ENCODE results near the gene SCLT1. TPM values are rescaled to one million over a fixed set of nuclear protein-coding genes. Genes with fewer than 3 reads are reported as not detected.

The SCLT1 gene
- total RNA-seq, 3 donors from 2014 or later, result 11.5 to 23.6 (median 18.7) TPM

DNA sequence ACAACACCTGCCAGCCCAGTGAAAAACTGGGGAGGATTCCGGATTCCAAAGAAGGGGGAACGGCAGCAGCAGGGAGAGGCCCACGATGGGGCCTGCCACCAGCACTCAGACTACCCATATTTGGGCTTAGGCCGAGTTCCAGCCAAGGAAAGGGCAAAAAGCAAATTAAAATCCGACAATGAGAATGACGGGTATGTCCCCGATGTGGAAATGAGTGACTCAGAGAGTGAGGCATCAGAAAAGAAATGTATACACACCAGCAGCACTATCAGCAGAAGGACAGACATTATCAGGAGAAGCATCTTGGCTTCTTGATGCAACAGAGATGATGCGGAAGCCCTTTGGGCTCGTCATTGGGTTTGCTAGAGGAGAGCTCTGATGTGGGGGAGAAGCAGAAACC, 221.4 kb downstream of the SCLT1 start:
- TF ChIP-seq, protein P1, sequence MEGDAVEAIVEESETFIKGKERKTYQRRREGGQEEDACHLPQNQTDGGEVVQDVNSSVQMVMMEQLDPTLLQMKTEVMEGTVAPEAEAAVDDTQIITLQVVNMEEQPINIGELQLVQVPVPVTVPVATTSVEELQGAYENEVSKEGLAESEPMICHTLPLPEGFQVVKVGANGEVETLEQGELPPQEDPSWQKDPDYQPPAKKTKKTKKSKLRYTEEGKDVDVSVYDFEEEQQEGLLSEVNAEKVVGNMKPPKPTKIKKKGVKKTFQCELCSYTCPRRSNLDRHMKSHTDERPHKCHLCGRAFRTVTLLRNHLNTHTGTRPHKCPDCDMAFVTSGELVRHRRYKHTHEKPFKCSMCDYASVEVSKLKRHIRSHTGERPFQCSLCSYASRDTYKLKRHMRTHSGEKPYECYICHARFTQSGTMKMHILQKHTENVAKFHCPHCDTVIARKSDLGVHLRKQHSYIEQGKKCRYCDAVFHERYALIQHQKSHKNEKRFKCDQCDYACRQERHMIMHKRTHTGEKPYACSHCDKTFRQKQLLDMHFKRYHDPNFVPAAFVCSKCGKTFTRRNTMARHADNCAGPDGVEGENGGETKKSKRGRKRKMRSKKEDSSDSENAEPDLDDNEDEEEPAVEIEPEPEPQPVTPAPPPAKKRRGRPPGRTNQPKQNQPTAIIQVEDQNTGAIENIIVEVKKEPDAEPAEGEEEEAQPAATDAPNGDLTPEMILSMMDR (IDR thresholded peaks at IDR 0.05), result no peak
- no peak for TF ChIP-seq POLR2A (IDR thresholded peaks at IDR 0.05)
- no peak for TF ChIP-seq POLR2AphosphoS5 (IDR thresholded peaks at IDR 0.05)
- no peaks in the 10 kb centered on the region for H3K36me3 ChIP-seq
- H3K27ac ChIP-seq, result no peak overlapping the region
- no peaks in the 10 kb centered on the region for H3K9me3 ChIP-seq
- H3K4me1 ChIP-seq, result no peaks in the 10 kb centered on the region
- H3K4me3 ChIP-seq, result no peak overlapping the region
- intact Hi-C loops (cut with DNase I; ENCODE audit: low total_unique reads), result no loop called here
- DNase-seq (ENCODE audit: low spot score in 2 of 2), result no peak
- H3K27me3 ChIP-seq, result no peaks in the 10 kb centered on the region

DNA sequence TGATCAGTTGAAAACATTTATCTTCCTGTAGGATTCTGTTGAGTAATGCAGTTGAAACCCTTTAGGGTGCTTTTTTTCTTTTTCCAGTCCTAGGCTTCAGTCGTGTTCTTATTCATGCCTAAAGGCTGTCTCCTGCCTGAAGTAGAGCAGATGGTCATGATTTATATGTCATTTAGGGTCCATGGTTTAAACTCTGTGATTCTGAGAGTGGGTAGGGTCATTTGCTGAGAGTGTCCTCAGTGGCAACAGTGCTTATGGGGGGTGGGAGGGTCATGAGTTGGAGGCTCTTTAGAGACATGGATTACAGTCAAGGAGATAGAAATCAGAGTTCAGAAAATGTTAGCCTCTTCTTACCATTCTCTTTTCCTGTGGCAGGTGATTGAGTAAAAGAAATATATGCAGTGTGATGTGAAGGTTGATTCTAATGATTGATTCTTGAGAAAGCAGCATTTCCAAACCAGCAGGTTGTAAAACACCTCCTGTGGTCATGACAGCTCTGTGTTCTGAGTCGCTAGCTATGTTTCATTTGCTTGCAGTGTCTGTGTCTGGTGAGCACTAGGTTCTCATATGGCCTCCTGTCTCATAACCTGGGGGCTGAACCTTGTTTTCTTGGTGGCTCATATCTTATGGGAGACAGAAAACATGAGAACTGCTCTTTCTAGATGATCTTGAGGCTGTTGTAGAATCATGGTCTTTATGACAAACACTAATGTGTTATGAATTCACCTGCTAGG, 223.4 kb downstream of the SCLT1 start:
- Histone ChIP-seq H3K4me1 (no peaks in the 10 kb centered on the region), H3K27me3 (no peaks in the 10 kb centered on the region), H3K9me3 (no peaks in the 10 kb centered on the region), H3K36me3 (no peaks in the 10 kb centered on the region), H3K4me3 (no peak overlapping the region), H3K27ac (no peak overlapping the region)
- no peak for TF ChIP-seq POLR2A (IDR thresholded peaks at IDR 0.05)
- intact Hi-C loops (cut with DNase I; ENCODE audit: low total_unique reads), result no loop called here
- no peak for DNase-seq (ENCODE audit: low spot score in 2 of 2)

DNA sequence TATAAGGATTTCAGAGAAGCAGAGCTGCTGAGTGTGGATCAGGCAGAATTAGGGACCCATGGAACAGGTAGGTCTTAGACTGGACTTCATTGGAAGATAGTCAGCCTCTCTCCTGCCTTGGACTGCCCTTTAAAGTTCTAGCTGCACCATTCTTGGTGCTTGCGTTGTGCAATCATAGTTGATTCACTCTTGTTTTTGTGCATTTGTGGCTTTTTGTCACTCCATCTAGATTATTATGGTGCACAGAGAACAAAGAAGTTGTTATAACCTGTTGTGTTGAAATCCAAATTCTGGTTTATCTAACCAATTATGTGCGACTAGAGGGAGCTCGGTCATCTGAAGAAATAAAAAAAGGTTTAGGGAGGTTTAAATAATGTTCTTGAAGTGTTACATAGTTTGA, 224.6 kb downstream of the SCLT1 start:
- Histone ChIP-seq H3K36me3 (no peaks in the 10 kb centered on the region), H3K4me3 (no peak overlapping the region), H3K27me3 (no peaks in the 10 kb centered on the region), H3K9me3 (no peaks in the 10 kb centered on the region), H3K4me1 (no peaks in the 10 kb centered on the region), H3K27ac (no peak overlapping the region)
- no peak for DNase-seq (ENCODE audit: low spot score in 2 of 2)
- TF ChIP-seq POLR2AphosphoS5 (IDR thresholded peaks at IDR 0.05) (no peak), POLR2A (IDR thresholded peaks at IDR 0.05) (no peak)
- TF ChIP-seq, protein P1 (IDR thresholded peaks at IDR 0.05), result no peak
- intact Hi-C loops (cut with DNase I; ENCODE audit: low total_unique reads), result no loop called here

DNA sequence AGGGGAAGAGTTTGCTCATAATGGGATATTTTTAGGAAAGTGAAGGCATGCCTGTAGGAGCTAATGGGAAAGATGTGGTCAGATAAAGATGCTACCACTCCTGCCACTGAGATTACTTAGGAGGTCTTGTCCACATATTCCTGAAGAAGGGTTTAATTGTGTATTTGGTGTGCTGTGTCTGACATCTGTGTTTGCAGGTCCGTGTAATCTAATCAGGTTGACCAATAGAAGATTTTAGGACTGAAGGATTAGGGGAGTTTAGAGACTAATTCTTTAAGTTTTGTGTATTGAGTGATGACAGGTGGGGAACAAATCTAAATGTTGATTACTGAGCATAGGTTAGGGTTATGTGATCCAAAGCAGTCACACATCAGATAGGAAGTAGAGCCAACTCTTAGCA, 226.6 kb downstream of the SCLT1 start:
- no peaks in the 10 kb centered on the region for H3K36me3 ChIP-seq
- intact Hi-C loops (cut with DNase I; ENCODE audit: low total_unique reads), result no loop called here

DNA sequence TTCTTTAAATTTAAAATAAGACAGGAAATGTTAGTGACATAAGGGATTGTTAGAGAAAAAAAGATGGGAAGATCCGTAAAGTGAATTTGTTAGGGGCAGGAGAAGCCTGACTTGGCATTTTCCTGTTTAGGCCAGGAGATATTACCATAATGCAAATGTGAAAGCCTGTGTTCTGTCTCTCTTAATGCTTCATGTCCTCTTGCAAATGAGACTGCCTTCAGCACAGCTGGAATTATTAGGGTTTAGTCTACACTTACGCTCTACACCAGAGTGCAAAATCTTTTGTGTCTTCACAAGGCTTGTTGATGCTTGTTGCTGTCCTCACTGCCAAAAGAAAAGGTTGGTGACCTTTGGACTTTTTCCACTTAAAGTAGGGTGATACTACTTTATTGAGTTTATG, 227.1 kb downstream of the SCLT1 start:
- Histone ChIP-seq H3K27ac (no peak overlapping the region), H3K4me1 (no peaks in the 10 kb centered on the region), H3K9me3 (no peaks in the 10 kb centered on the region), H3K36me3 (no peaks in the 10 kb centered on the region), H3K27me3 (no peaks in the 10 kb centered on the region), H3K4me3 (no peak overlapping the region)
- intact Hi-C loops (cut with DNase I; ENCODE audit: low total_unique reads), result no loop called here
- TF ChIP-seq POLR2A (IDR thresholded peaks at IDR 0.05), result no peak
- no peak for DNase-seq (ENCODE audit: low spot score in 2 of 2)

More for the DNA sequence above, 226.6 kb downstream of the SCLT1 start:
- H3K4me3 ChIP-seq, result no peak overlapping the region
- TF ChIP-seq, protein P1 (IDR thresholded peaks at IDR 0.05), result no peak
- no peak for TF ChIP-seq POLR2AphosphoS5 (IDR thresholded peaks at IDR 0.05)
- no peaks in the 10 kb centered on the region for H3K27me3 ChIP-seq
- H3K27ac ChIP-seq, result no peak overlapping the region
- H3K4me1 ChIP-seq, result no peaks in the 10 kb centered on the region
- no peaks in the 10 kb centered on the region for H3K9me3 ChIP-seq
- no peak for DNase-seq (ENCODE audit: low spot score in 2 of 2)

DNA sequence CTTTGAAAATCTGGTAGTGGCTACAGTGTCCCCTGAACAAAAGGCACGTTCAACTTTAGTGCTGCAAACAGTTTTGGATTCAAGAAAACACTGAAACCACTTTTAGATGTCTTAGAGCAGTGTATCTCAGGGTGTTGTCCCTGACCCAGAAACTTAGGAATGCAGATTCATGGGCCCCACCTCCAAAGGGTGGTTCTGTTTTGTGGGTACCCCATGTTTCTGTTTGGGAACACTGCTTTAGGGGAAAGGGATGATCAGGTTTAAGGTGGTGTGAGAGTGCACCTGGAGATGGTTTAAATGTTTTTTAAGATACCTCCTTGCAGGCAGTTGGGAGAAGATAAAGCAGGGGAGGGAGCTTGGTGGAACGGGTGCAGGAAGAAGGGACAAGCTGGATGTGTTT, 228.2 kb downstream of the SCLT1 start:
- intact Hi-C loops (cut with DNase I; ENCODE audit: low total_unique reads), result no loop called here
- H3K36me3 ChIP-seq, result no peaks in the 10 kb centered on the region
- no peak for DNase-seq (ENCODE audit: low spot score in 2 of 2)

More for the DNA sequence above, 228.2 kb downstream of the SCLT1 start:
- no peak overlapping the region for H3K27ac ChIP-seq
- no peaks in the 10 kb centered on the region for H3K27me3 ChIP-seq
- H3K9me3 ChIP-seq, result no peaks in the 10 kb centered on the region
- TF ChIP-seq POLR2A (IDR thresholded peaks at IDR 0.05) (no peak), POLR2AphosphoS5 (IDR thresholded peaks at IDR 0.05) (no peak)
- TF ChIP-seq, protein P1 (IDR thresholded peaks at IDR 0.05), result no peak
- no peak overlapping the region for H3K4me3 ChIP-seq
- no peaks in the 10 kb centered on the region for H3K4me1 ChIP-seq

Measured in breast epithelium (tissue), 4 donors.